Measurements from ENCODE around the gene TOP3A. TPM values are rescaled to one million over a fixed set of nuclear protein-coding genes. Genes with fewer than 3 reads are reported as not detected.
A peak's percentile ranks its signal among the peaks of the same experiment; 100 is the strongest.

The TOP3A gene
- total and polyA plus RNA-seq, 2 of the 13 experiments (the other 11 are each of a cell fraction or from before 2014, with no cell fraction given): 16.9 to 36.8 TPM

- no peak for FAIRE-seq
- Histone ChIP-seq H2AFZ (ENCODE audit: low read length) (no peak overlapping the region), H3K9me3 (ENCODE audit: low read length) (no peaks in the 10 kb centered on the region), H3K36me3 (replicated peaks in 1 of 2; ENCODE audit: control insufficient read depth in 1 of 2, insufficient read depth in 2 of 2, low read length in 2 of 2) (peaks cover 35 to 69% of the 10 kb centered on the region in 2 experiments; a peak in 4 of 5 replicates), H4K20me1 (ENCODE audit: insufficient read depth, low read length) (peaks cover 8% of the 10 kb centered on the region; the same call in 1 of the 2 replicates), H3K27me3 (ENCODE audit: control insufficient read depth in 1 of 2, insufficient read depth in 2 of 2, low read length in 2 of 2) (no peaks in the 10 kb centered on the region; a peak in 1 of 5 replicates), H3K4me1 (ENCODE audit: insufficient read depth, low read length) (peaks cover 15% of the 10 kb centered on the region), H3K4me3 (replicated peaks in 1 of 3; ENCODE audit: insufficient read depth in 1 of 3, low read depth in 2 of 3, low read length in 3 of 3) (no peak overlapping the region), H3K9ac (ENCODE audit: insufficient read depth, low read depth, low read length) (no peak overlapping the region), H3K4me2 (ENCODE audit: low read depth, low read length) (no peak overlapping the region), H3K79me2 (ENCODE audit: insufficient read depth, low read length) (peaks cover 21% of the 10 kb centered on the region), H3K27ac (ENCODE audit: extremely low read length, insufficient read depth, low read length) (no peak overlapping the region)
- ChIA-PET POLR2A (interaction anchor here (0.7 kb wide), 1 partner anchor 61 kb away, joined by 3 read pairs; the partner anchor contains the start of gene TOP3A), CTCF (ENCODE audit: low intra/inter-chr PET ratio, low total read pairs) (no interaction called here)
- TF ChIP-seq MEIS2 (CRISPR knock-in tag; IDR thresholded peaks at IDR 0.05): no peak
- TF ChIP-seq, protein P1, sequence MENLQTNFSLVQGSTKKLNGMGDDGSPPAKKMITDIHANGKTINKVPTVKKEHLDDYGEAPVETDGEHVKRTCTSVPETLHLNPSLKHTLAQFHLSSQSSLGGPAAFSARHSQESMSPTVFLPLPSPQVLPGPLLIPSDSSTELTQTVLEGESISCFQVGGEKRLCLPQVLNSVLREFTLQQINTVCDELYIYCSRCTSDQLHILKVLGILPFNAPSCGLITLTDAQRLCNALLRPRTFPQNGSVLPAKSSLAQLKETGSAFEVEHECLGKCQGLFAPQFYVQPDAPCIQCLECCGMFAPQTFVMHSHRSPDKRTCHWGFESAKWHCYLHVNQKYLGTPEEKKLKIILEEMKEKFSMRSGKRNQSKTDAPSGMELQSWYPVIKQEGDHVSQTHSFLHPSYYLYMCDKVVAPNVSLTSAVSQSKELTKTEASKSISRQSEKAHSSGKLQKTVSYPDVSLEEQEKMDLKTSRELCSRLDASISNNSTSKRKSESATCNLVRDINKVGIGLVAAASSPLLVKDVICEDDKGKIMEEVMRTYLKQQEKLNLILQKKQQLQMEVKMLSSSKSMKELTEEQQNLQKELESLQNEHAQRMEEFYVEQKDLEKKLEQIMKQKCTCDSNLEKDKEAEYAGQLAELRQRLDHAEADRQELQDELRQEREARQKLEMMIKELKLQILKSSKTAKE (CRISPR knock-in tag; IDR thresholded peaks at IDR 0.05; ENCODE audit: borderline replicate concordance): no peak
- TF ChIP-seq ATRX (CRISPR knock-in tag; IDR thresholded peaks at IDR 0.05; ENCODE audit: borderline replicate concordance): no peak
- no peak for TF ChIP-seq ZNF276 (CRISPR knock-in tag; IDR thresholded peaks at IDR 0.05; ENCODE audit: low read depth)
- TF ChIP-seq POLR2A (IDR thresholded peaks at IDR 0.05; ENCODE audit: insufficient read depth in 1 of 2, low read depth in 2 of 2, low read length in 2 of 2): no peak
- TF ChIP-seq HNF4G (IDR thresholded peaks at IDR 0.05; ENCODE audit: borderline replicate concordance, low read depth, low read length): no peak
- no peak for TF ChIP-seq HNF4G (CRISPR knock-in tag; IDR thresholded peaks at IDR 0.05; ENCODE audit: borderline replicate concordance, low read depth)
- TF ChIP-seq KMT2A (CRISPR knock-in tag; IDR thresholded peaks at IDR 0.05): no peak
- TF ChIP-seq RBFOX2 (IDR thresholded peaks at IDR 0.05; ENCODE audit: low read depth, low read length): 0 out of 2 replicates have a peak, but pooled peaks have one; percentile 27
- peak; percentile 23 for TF ChIP-seq AGO2 (optimal IDR thresholded peaks at IDR 0.05; ENCODE audit: low read depth, low read length)
- TF ChIP-seq HCFC1 (IDR thresholded peaks at IDR 0.05; ENCODE audit: low read depth, low read length): no peak
- TF ChIP-seq, protein P2, sequence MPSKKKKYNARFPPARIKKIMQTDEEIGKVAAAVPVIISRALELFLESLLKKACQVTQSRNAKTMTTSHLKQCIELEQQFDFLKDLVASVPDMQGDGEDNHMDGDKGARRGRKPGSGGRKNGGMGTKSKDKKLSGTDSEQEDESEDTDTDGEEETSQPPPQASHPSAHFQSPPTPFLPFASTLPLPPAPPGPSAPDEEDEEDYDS (CRISPR knock-in tag; IDR thresholded peaks at IDR 0.05): no peak
- no peak for TF ChIP-seq ZNF737 (CRISPR knock-in tag; IDR thresholded peaks at IDR 0.05; ENCODE audit: borderline replicate concordance)
- TF ChIP-seq ZNF264 (CRISPR knock-in tag; IDR thresholded peaks at IDR 0.05): no peak
- TF ChIP-seq, protein P3, sequence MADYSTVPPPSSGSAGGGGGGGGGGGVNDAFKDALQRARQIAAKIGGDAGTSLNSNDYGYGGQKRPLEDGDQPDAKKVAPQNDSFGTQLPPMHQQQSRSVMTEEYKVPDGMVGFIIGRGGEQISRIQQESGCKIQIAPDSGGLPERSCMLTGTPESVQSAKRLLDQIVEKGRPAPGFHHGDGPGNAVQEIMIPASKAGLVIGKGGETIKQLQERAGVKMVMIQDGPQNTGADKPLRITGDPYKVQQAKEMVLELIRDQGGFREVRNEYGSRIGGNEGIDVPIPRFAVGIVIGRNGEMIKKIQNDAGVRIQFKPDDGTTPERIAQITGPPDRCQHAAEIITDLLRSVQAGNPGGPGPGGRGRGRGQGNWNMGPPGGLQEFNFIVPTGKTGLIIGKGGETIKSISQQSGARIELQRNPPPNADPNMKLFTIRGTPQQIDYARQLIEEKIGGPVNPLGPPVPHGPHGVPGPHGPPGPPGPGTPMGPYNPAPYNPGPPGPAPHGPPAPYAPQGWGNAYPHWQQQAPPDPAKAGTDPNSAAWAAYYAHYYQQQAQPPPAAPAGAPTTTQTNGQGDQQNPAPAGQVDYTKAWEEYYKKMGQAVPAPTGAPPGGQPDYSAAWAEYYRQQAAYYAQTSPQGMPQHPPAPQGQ (CRISPR knock-in tag; IDR thresholded peaks at IDR 0.05; ENCODE audit: borderline replicate concordance): no peak
- intact Hi-C loops (cut with micrococcal nuclease; ENCODE audit: unreplicated experiment) (no loop called here), in situ Hi-C loops (cut with HindIII; ENCODE audit: extremely low pct_ligation_motif_present, low pct_unique_long_range_greater_than_20kb) (no loop called here)
- no peak for ATAC-seq
- 96% methylated on average over 12 of the region's 16 CpGs for WGBS (ENCODE audit: low lambda C conversion rate)
- BruUV-seq (replicated peaks): no TSS peak
- DNase-seq (ENCODE audit: low spot score): no peak
Observed at GRCh38 chr17:18253187-18253884, 61.5 kb downstream of the TOP3A start.

Measured in HepG2 (cell line).